Effector memory CD4-positive, alpha-beta T cell (primary cell): ENCODE measurements around the gene GDF7.
"Not testable (repeated sequence)": the region's sequence is repeated elsewhere in the genome, so short reads cannot be mapped to it uniquely, and the experiment has no call there.

Experiments used
- DNase-seq, 3 donors: peaks; one replicate each; pipeline ENCODE4 v3.0.0-alpha.2; 2020
- H3K27ac ChIP-seq: 2 replicates; pipeline ENCODE4 v1.7.0; 2013; ENCODE audit warnings: mild to moderate bottlenecking, low read length, moderate library complexity; ENCODE audit not compliant: insufficient read depth, poor library complexity, severe bottlenecking
- H3K27me3 ChIP-seq: replicated peaks from 2 replicates; pipeline ENCODE4 v1.7.0; 2013; ENCODE audit warnings: mild to moderate bottlenecking, low read length; ENCODE audit not compliant: insufficient read depth, control insufficient read depth, poor library complexity, severe bottlenecking
- H3K36me3 ChIP-seq: 2 replicates; pipeline ENCODE4 v1.7.0; 2013; ENCODE audit warnings: mild to moderate bottlenecking, low read length, moderate library complexity; ENCODE audit not compliant: control insufficient read depth, insufficient read depth
- H3K4me1 ChIP-seq: 2 replicates; pipeline ENCODE4 v1.7.0; 2013; ENCODE audit warnings: low read length, mild to moderate bottlenecking; ENCODE audit not compliant: control insufficient read depth, insufficient read depth, poor library complexity, severe bottlenecking
- H3K4me3 ChIP-seq: 2 replicates; pipeline ENCODE4 v1.7.0; 2013; ENCODE audit warnings: low read length, low read depth, mild to moderate bottlenecking; ENCODE audit not compliant: insufficient read depth, poor library complexity, severe bottlenecking
- H3K9me3 ChIP-seq: 2 replicates; pipeline ENCODE4 v1.7.0; 2013; ENCODE audit warnings: mild to moderate bottlenecking, low read length, moderate library complexity; ENCODE audit not compliant: control insufficient read depth

Gene GDF7

GRCh38 chr2:20698916-20699613 is 32.1 kb downstream of the GDF7 start:
- no peak overlapping the region for H3K4me3 ChIP-seq
- H3K9me3 ChIP-seq, result no peaks in the 10 kb centered on the region
- H3K4me1 ChIP-seq, result no peaks in the 10 kb centered on the region
- no peaks in the 10 kb centered on the region for H3K27me3 ChIP-seq
- DNase-seq, result no peak
- peaks cover 6% of the 10 kb centered on the region for H3K36me3 ChIP-seq
- no peak overlapping the region for H3K27ac ChIP-seq

DNA sequence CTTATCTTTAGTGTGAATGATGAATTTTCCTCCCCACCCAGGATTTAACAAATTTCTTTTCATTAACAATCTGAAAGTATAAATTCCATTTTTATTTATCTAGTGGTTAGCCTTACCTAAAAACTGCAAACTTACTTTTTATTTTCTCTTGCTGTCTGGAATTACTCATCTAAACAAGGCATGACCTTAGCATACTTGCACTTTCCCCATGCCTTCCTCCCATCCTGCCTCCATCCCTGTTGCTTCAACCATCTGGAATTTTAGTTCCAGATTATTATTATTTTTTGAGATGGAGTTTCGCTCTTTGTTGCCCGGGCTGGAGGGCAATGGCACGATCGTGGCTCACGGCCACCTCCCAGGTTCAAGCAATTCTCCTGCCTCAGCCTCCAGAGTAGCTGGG is 35.6 kb downstream of the GDF7 start:
- no peaks in the 10 kb centered on the region for H3K4me1 ChIP-seq
- H3K36me3 ChIP-seq, result no peaks in the 10 kb centered on the region
- no peaks in the 10 kb centered on the region for H3K9me3 ChIP-seq
- no peaks in the 10 kb centered on the region for H3K27me3 ChIP-seq
- H3K4me3 ChIP-seq, result no peak overlapping the region
- H3K27ac ChIP-seq, result no peak overlapping the region
- DNase-seq, result no peak

- no peaks in the 10 kb centered on the region for H3K4me1 ChIP-seq
- no peak overlapping the region for H3K4me3 ChIP-seq
- no peak for DNase-seq
- H3K36me3 ChIP-seq, result no peaks in the 10 kb centered on the region
- H3K27me3 ChIP-seq, result no peaks in the 10 kb centered on the region
- no peaks in the 10 kb centered on the region for H3K9me3 ChIP-seq
- no peak overlapping the region for H3K27ac ChIP-seq
These were observed 37.9 kb downstream of the GDF7 start for GRCh38 chr2:20704886-20705285.

DNA sequence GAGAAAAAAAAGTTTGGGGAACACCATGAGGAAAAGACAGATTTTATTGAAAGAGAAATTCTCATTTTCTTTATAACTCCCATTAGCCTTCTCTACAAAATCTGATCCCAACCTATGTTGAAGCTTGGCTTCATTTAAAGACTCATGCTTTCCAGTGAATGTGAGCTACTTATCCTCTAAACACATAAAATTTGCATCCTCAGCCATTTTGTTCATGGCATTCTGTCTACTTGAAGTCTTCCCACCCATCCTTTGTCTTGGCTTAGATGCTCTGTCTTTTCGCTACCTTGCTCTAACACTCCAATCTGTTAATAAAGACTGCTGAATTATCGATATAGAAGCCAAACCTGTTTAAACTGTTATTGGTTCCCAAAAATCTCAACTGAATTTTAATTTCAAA is 39.3 kb downstream of the GDF7 start:
- H3K27ac ChIP-seq, result no peak overlapping the region
- no peak overlapping the region for H3K4me3 ChIP-seq
- DNase-seq, result no peak
- no peaks in the 10 kb centered on the region for H3K9me3 ChIP-seq
- no peaks in the 10 kb centered on the region for H3K27me3 ChIP-seq
- H3K36me3 ChIP-seq, result no peaks in the 10 kb centered on the region
- no peaks in the 10 kb centered on the region for H3K4me1 ChIP-seq

DNA sequence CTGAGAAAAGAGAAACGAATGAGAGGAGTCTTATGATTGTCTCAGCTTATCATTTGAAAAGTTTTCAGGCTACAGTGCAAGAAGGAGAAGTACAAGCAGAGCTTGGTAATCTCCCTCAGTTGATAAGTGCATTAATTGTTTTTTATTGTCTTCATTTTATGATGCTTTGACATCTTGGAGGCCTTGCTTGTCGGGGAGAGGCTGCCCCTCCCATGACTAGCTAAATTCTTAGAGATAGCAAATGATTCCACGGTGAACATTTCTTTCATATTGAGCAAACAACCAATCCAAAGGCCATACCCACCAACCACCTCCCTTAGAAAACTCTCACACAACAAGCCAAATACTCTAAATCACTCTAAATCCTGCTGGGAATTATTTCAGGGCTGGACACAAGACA is 39.8 kb downstream of the GDF7 start:
- no peaks in the 10 kb centered on the region for H3K27me3 ChIP-seq
- H3K27ac ChIP-seq, result no peak overlapping the region
- H3K9me3 ChIP-seq, result no peaks in the 10 kb centered on the region
- H3K4me3 ChIP-seq, result no peak overlapping the region
- no peaks in the 10 kb centered on the region for H3K36me3 ChIP-seq
- no peak for DNase-seq
- H3K4me1 ChIP-seq, result no peaks in the 10 kb centered on the region

DNA sequence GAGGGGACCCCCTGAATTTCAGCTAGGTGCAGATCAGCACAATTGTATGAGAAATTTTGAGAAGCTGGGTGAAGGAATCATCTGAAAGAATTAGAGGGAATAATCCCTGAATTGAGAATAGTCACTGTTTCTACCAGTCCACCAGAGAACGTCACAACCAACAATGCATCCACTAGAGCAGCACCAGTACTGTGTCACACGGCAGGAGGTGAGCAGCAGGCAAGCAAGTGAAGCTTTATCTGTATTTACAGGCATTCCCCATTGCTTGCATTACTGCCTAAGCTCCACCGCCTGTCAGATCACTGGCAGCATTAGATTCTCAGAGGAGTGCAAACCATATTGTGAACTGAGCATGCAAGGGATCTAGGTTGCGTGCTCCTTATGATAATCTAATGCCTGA is 40.7 kb downstream of the GDF7 start:
- no peaks in the 10 kb centered on the region for H3K36me3 ChIP-seq
- no peaks in the 10 kb centered on the region for H3K9me3 ChIP-seq
- H3K4me3 ChIP-seq, result no peak overlapping the region
- no peaks in the 10 kb centered on the region for H3K27me3 ChIP-seq
- H3K27ac ChIP-seq, result no peak overlapping the region
- H3K4me1 ChIP-seq, result no peaks in the 10 kb centered on the region
- no peak for DNase-seq

- not testable (repeated sequence) for H3K9me3 ChIP-seq
These were observed 44.7 kb downstream of the GDF7 start for GRCh38 chr2:20711641-20712040.

GRCh38 chr2:20713585-20713984 is 46.6 kb downstream of the GDF7 start:
- not testable (repeated sequence) for H3K4me3 ChIP-seq, DNase-seq, H3K36me3 ChIP-seq, H3K27ac ChIP-seq, H3K9me3 ChIP-seq, H3K27me3 ChIP-seq, H3K4me1 ChIP-seq

More at GRCh38 chr2:20711641-20712040, 44.7 kb downstream of the GDF7 start:
- not testable (repeated sequence) for DNase-seq, H3K36me3 ChIP-seq, H3K4me1 ChIP-seq, H3K4me3 ChIP-seq, H3K27ac ChIP-seq, H3K27me3 ChIP-seq

DNA sequence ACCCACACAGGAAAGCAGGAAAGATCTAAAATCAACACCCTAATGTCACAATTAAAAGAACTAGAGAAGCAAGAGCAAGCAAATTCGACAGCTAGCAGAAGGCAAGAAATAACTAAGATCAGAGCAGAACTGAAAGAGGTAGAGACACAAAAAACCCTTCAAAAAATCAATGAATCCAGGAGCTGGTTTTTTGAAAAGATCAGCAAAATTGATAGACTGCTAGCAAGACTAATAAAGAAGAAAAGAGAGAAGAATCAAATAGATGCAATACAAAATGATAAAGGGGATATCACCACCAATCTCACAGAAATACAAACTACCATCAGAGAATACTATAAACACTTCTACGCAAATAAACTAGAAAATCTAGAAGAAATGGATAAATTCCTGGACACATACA is 47.5 kb downstream of the GDF7 start:
- H3K27me3 ChIP-seq, H3K9me3 ChIP-seq, H3K36me3 ChIP-seq, H3K4me3 ChIP-seq, DNase-seq, H3K27ac ChIP-seq, H3K4me1 ChIP-seq: not testable (repeated sequence)

- not testable (repeated sequence) for DNase-seq, H3K4me1 ChIP-seq, H3K9me3 ChIP-seq, H3K27ac ChIP-seq, H3K36me3 ChIP-seq, H3K4me3 ChIP-seq, H3K27me3 ChIP-seq
These were observed 49.2 kb downstream of the GDF7 start for GRCh38 chr2:20716164-20716563.
